ENCODE results near the gene ARVCF.
A peak's percentile ranks its signal among the peaks of the same experiment; 100 is the strongest.

The ARVCF gene

GRCh38 chr22:20028855-20029549, 12.4 kb upstream of the ARVCF start:
- no peak for DNase-seq

GRCh38 chr22:20027966-20028854, 11.6 kb upstream of the ARVCF start:
- peak; percentile 26 for DNase-seq

DNA sequence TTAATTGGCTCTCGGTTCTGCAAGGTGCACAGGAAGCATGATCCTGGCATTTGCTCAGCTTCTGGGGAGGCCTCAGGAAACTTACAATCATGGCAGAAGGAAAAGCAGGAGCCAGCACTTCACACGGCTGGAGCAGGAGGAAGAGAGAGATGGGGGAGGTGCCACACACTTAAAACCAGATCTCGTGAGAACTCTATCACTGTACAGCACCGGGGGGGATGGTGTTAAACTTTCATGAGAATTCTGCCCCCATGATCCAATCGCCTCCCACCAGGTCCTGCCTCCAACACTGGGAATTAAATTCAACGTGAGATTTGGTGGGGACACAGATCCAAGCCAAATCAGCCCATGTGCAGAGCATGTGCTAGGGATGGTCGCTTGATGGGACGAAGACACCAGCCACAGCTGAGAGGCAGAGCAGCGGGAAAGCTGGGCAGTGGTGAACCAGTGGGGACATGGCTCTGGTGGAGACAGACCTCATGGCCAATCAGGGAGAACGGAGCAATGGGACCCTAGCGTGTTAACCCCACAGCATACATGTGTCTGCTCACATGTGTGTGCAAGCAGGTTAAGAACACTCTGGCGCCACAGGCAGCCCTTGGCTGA, 10.5 kb upstream of the ARVCF start:
- no peak for DNase-seq

DNA sequence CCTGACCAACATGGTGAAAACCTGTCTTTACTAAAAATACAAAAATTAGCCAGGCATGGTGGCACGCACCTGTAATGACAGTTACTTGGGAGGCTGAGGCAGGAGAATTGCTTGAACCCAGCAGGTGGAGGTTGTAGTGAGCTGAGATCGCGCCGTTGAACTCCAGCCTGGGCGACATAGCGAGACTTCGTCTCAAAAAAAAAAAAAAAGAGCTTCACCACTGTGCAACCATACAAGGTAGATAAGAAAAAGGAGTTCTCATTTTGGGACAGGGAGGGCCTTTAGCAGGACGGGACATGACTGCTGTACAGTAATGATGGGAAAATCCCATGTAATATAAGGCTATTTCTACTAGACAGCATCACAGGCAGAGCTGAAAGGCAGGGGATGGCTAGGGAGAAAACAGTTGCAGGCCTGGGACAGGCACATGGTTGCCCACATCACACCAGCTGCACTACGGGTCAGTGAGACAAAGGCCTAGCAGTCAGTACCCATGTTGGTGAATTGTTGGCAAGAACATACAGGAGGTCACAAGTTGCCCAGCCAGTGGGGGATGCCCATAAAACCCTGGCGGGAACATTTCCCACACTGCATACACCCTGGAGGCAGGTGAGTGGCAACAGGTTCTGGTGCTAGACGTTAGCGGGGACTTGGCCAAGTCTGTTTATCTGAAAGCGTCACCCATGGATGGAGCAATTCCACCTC, 9.7 kb upstream of the ARVCF start:
- DNase-seq: no peak

DNA sequence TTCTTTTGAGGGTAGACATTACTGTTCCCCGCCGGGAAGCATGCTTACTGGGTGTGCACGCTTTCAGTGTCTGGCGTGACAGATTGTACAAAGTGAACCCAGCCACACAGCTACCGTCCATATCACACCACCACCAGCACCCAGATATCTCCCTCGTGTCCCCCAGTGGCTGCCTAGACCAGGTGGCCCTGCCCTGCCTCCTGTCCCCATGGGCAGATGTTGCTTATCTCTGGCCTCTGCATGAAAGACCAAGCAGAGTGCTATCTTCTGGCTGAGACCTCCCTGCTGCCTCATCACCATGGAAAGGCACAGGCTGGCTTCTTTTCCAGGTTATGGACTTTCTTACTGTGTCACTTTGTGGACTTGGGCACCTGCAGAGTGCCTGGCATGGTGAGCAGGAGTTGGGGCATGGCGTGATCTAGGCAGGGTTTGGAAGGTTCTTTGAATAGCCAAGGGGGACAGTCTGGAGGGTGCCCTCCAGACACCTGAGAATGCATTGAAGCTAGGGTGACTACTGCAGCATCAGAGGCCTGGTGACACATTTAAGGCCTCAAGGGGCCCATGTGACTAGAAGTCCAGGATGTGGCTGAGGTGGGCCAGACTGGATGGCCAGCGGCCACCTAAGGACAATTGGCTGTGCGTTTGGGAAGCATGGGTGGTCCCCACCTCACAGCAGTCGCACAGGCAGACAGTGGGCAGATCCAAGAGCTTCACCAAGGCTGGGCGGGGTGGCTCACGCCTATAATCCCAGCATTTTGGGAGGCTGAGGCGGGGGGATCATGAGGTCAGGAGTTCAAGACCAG, 9.0 kb upstream of the ARVCF start:
- DNase-seq: no peak

DNA sequence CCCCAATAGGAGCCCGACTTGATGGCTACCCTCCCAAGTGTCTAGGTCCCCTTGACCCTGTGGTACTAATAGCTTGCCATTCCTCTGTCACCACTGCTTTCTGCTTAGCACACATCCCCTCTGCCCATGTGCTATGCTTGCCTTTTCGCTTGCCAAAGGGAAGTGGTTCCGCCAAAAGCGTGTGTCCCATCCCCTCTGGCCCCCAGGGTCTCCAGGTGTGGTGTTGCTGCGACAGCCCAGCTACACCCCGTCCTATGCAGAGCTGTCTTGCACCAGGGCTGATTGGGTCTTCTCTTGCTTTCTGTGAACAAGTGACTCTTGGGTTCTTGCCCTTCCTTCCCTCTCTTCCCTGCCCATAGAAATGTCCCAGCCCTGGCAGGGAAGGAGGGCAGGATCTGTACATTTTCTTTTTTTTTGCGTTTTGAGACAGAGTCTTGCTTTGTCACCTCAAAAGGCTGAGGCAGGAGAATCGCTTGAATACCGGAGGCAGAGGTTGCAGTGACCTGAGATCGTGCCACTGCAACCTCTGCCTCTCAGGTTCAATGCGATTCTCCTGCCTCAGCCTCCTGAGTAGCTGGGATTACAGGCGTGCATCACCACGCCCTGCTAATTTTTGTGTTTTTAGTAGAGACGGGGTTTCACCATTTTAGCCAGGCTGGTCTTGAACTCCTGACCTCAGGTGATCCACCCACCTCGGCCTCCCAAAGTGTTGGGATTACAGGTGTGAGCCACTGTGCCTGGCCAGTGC, 8.2 kb upstream of the ARVCF start:
- DNase-seq: no peak

- no peak for DNase-seq
These were observed 7.6 kb upstream of the ARVCF start for GRCh38 chr22:20024225-20024624.

GRCh38 chr22:20022978-20023613, 6.5 kb upstream of the ARVCF start:
- DNase-seq: no peak

DNA sequence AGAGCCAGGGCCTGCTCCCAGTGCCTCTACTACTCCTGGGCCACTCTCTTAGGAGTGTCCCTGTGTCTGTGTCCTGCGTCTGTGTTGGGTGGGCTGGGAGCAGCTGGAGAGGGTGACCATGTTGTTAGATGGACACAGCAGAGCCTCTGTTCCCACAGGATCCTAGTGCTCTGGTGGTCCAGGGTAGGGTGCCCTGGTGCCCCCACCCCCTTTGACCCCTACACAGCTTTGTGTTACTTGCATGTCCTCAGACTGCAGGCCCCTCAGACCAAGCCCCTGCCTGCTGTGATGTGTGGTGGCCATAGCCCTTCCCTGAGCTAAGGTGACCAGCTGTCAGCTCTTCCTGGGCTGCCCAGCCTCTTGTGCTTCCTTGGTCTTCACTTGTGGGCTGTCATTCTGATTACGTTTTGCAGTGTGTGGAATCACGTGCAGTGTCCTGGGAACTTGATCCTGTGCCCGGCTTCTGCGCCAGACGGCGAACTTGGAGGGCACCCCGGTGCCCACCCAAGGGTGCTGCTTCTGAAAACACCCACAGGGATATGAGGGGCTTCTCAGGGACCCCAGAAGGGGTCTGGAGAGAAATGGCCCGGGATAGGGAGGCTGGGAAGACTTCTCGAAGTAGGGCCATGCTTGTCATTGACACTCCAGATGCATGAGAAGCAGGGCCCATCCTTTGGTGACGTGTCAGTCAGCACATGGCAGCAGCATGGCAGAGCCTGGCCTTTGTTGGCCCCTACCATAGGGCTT, 5.8 kb upstream of the ARVCF start:
- no peak for DNase-seq

DNA sequence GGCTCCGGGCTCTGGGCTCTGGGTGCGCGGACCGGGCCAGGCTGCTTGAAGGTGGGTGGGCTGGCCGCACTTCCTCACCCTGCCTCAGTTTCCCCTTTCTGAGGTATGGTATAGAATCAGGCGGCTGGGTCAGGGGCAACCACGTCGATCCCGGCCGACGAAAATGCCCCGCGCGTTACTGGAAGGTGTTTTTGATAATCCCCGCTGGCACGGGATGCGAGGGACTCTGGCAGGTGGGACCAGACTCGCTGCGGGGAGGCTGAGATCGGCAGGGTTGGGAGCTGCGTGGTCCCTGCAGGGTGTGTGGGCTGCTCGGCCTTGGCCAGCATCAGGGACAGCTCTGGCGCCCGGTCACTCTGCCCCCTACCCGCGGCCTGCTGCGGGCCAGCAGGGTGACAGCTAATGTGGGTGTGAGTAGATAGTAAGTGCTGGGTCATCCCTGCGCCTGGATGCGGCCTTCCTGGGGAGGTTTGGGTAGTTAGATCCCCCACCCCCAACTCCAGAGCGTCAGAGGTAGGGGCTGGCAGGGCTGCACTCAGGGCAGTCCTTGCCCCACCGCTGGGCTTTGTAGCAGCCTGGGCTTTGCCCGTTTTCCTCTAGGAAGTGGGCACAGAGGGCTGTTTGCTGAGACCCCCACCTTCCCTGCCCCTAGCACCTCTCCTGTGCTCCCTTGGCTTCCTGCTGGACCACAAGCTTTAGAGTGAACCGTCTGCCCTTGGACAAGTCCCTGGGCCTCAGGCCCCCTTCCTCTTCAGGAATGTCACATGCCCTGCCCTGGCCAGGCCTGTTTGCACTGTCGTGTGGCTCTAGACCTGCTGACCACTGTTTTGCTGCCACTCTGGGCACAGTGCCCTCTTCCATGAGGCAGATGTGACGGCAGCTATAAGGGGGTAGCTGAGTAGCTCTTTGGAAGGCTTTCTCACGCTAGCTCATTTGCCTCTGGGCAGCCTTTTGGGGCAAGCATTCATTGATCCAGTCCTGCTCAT, 4.9 kb upstream of the ARVCF start:
- peak; percentile 23 for DNase-seq

DNA sequence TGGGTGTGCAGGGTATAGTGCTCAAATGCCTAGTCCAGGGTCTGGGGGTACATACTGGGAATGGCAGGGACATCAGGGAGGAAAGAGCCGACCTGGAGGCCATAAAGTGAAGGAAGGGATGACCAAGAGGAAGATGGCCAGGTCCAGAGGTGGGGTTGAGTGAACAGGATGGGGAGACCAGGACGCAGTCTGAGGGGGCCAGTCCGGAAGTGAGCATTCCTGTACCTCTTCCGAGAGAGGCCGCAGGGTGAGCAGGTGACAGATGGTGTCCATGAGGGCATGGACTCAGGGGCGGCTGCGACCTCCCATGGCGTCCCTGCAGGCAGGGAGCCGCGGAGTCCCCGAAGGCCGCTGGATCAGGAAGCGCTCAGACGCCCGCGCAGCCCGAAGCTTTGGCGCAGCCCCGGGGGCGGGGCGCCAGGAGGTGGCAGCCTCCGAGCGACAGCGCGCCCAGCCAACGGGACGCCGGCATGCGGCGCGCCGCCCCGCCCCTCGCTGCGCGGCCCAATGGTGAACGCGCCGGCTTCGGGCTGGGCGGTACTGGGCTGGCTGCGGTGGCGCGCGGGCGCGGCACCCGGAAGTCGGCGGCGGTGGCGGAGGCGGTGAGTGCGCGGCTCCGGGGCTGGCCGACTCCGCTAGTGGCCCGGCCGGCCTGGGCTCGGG, 4.0 kb upstream of the ARVCF start, which contains the start of gene TANGO2:
Gene TANGO2, plus strand, starts transcription at position 578 of the 663 bp plus-strand sequence. CDS start 15,689 bp downstream, outside the sequence.
- peak; percentile 95 for DNase-seq

- DNase-seq: peak; percentile 15
These were observed 3.3 kb upstream of the ARVCF start for GRCh38 chr22:20019661-20020532.

DNA sequence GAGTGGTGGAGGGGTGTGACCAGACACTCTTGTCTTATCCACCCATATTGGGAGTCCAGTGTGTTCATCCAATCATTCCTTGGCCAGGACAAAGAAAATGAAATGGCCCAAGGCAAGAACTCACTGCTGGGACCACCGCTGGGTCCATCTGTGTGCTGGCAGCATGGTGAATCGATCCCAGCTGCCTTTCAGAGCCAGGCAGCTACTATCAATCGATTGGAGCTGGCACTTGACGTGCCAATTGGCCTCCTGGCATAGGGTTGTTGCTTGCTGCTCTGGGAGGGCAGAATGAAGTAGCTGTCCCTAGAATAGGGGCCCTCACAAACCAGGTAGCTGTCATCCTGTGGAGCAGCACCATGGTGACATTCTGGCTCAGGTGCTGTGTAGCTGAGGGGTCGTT, 1.4 kb upstream of the ARVCF start:
- DNase-seq: no peak

DNA sequence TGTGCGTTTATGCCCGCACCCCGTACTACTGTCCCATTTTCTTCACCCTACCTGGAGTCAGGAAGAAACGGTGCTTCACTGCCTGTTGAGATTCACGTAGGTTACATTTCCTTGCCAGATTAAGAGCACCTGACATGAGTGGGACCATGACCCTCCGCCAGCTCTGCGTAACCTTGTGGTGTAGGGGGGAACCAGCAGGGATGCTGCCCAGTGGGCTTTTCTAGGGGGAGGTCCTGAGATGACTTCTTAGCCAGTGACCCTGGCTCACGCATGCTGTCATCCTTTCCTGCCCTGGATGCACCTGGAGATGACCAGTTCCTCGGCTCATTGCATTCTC, 967 bp upstream of the ARVCF start:
- no peak for DNase-seq

- peak; percentile 42 for DNase-seq
These were observed 471 bp downstream of the ARVCF start for GRCh38 chr22:20015971-20016733.

DNA sequence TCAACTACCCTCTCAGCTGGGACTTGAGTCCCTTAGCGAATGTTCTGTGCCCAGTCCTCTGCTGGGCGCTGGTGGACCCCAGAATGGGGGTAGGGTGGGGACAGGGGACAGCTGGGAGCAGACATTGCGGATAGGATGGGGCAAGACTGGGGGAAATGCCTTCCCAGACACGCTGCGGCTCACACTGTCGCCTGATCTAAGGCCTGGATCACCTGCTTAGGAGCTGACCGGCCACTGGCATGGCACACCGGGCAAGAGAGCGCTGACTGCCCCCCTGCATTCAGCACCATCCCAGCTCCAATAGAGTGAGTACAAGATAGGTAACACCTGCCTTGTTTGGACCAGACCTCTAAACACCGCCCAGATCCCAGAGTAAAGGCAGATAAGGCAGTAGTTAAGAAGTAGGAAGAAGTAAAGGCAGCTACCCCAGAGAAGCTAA, 1.4 kb downstream of the ARVCF start:
- DNase-seq: no peak

Data from CD4-positive, alpha-beta T cell treated with Interleukin-17A for 4 hours (primary cell).